ENCODE data around the gene NPY1R.

NPY1R gene

GRCh38 chr4:163274861-163275260, 57.5 kb downstream of the NPY1R start:
- DNase-seq, result no peak
